Heart left ventricle (tissue), 13 donors: ENCODE data around the gene WRAP53.

Source experiments
- CTCF ChIP-seq, 12 donors: fragments of 200-600 bp; sonication (generic) in 4 of 12; IDR thresholded peaks; one replicate each; pipeline versions ENCODE4 v1.5.0 to v1.8.0; 2018 to 2022; ENCODE audit warnings: antibody characterized with exemption in 12 of 12, mild to moderate bottlenecking in 5 of 12
- POLR2A ChIP-seq, 2 donors: fragments of 450-650 bp; IDR thresholded peaks; one replicate each; pipeline ENCODE4 v1.6.1; 2017; ENCODE audit warnings: antibody characterized with exemption in 2 of 2, mild to moderate bottlenecking in 2 of 2, moderate library complexity in 2 of 2
- donor health status: ischemic (EF 13 %, LVEDD 7.1; RV severe dilation, severe dysfunction).
- donor health status: DM: no; HTN: yes; CAD: no.
- donor health status: DM: no; HTN: no; CAD: no.
- donor health status: ischemic (EF 25% LVEDD 6.9; RV normal size, moderate dysfunction).
- donor health status: ischemic (EF 25% LVEDD 5.7; RV mildly dilated, moderate dysfunction).
- donor health status: ischemic (EF 35%, LVEDD 5.7; RV mildly dilated, moderate dysfunction).
- donor health status: nonischemic (EF 11% LVEDD 7.7; RV severe dilation, severe dysfunction).
- donor health status: DM: yes; HTN: yes; CAD: no.
- donor health status: PGD.
- donor health status: ischemic (EF 29% LVEDD 5.4; RV normal size, mild dysfunction).
- donor health status: nonischemic (EF 23%, LVEDD 6.1; RV moderate dilation, normal function).

DNA sequence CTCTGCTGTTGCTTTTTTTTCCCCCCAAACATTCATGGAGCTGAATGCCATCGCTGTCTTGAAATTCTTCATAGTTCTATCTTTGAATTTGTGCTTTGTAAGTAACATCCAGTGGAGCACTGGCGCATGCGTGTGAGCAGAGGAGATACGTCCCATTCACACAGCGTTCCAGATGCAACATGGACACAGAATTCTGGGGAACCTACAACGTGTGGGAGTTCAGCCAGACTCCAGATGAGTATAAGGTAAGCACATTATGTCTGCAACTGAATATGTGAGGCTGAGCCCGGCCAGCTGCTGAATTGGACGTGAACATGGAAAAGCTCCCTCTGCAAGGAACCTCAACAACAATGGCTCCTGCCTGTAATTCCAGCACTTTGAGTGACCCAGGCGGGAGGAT is 41.8 kb upstream of the WRAP53 start:
- TF ChIP-seq CTCF (IDR thresholded peaks at IDR 0.05) (no peak), POLR2A (IDR thresholded peaks at IDR 0.05) (no peak)
